Mononuclear cell (primary cell): ENCODE results near the gene FAM216B. TPM values are rescaled to one million over a fixed set of nuclear protein-coding genes. Genes with fewer than 3 reads are reported as not detected.
"Not testable (repeated sequence)": the region's sequence is repeated elsewhere in the genome, so short reads cannot be mapped to it uniquely, and the experiment has no call there.

Experiments used
- H3K27me3 ChIP-seq: 2 replicates; pipeline ENCODE4 v1.6.0; 2011; ENCODE audit warnings: low read length, control low read depth; ENCODE audit not compliant: insufficient read depth
- H3K4me1 ChIP-seq: 2 replicates; pipeline ENCODE4 v1.5.1; 2011; ENCODE audit warnings: mild to moderate bottlenecking, low read length, control low read depth; ENCODE audit not compliant: insufficient read depth
- H3K4me3 ChIP-seq: 2 replicates; pipeline ENCODE4 v1.5.1; 2011; ENCODE audit warnings: mild to moderate bottlenecking, low read length, moderate library complexity
- H3K9me3 ChIP-seq: 2 replicates; pipeline ENCODE4 v1.5.1; 2011; ENCODE audit warnings: low read depth, mild to moderate bottlenecking, control low read depth, low read length
- total RNA-seq: library from RNA; depleted of rRNA; stranded (reverse); fragments of >200 nt; gene quantifications from one replicate; pipeline ENCODE4 v1.2.3, GENCODE V29; 2012

Gene FAM216B
- total RNA-seq, 1 donor, result not detected

- H3K4me1 ChIP-seq, result no peaks in the 10 kb centered on the region
- no peaks in the 10 kb centered on the region for H3K9me3 ChIP-seq
- no peak overlapping the region for H3K4me3 ChIP-seq
- no peaks in the 10 kb centered on the region for H3K27me3 ChIP-seq
Measured at GRCh38 chr13:42760951-42761350, 20.4 kb upstream of the FAM216B start.

- Histone ChIP-seq H3K4me3 (no peak overlapping the region), H3K4me1 (no peaks in the 10 kb centered on the region)
Measured at GRCh38 chr13:42762251-42762650, 19.1 kb upstream of the FAM216B start.

GRCh38 chr13:42762917-42763316 lies 18.5 kb upstream of the FAM216B start:
- no peaks in the 10 kb centered on the region for H3K4me1 ChIP-seq
- no peaks in the 10 kb centered on the region for H3K27me3 ChIP-seq
- H3K4me3 ChIP-seq, result no peak overlapping the region
- no peaks in the 10 kb centered on the region for H3K9me3 ChIP-seq

More at GRCh38 chr13:42762251-42762650, 19.1 kb upstream of the FAM216B start:
- Histone ChIP-seq H3K9me3 (no peaks in the 10 kb centered on the region), H3K27me3 (no peaks in the 10 kb centered on the region)

GRCh38 chr13:42766016-42766415 lies 15.4 kb upstream of the FAM216B start:
- no peaks in the 10 kb centered on the region for H3K4me1 ChIP-seq
- H3K9me3 ChIP-seq, result no peaks in the 10 kb centered on the region
- H3K27me3 ChIP-seq, result no peaks in the 10 kb centered on the region
- H3K4me3 ChIP-seq, result no peak overlapping the region

GRCh38 chr13:42769650-42770049 lies 11.7 kb upstream of the FAM216B start:
- Histone ChIP-seq H3K9me3 (no peaks in the 10 kb centered on the region), H3K4me1 (no peaks in the 10 kb centered on the region), H3K4me3 (no peak overlapping the region), H3K27me3 (no peaks in the 10 kb centered on the region)

GRCh38 chr13:42776558-42776957 lies 4.8 kb upstream of the FAM216B start:
- H3K4me1 ChIP-seq, H3K9me3 ChIP-seq, H3K27me3 ChIP-seq, H3K4me3 ChIP-seq: not testable (repeated sequence)

GRCh38 chr13:42777467-42777866 lies 3.9 kb upstream of the FAM216B start:
- H3K4me3 ChIP-seq, result no peak overlapping the region
- H3K4me1 ChIP-seq, result no peaks in the 10 kb centered on the region

GRCh38 chr13:42780044-42780443 lies 1.3 kb upstream of the FAM216B start:
- Histone ChIP-seq H3K4me1 (no peaks in the 10 kb centered on the region), H3K9me3 (no peaks in the 10 kb centered on the region), H3K4me3 (no peak overlapping the region), H3K27me3 (no peaks in the 10 kb centered on the region)

More at GRCh38 chr13:42777467-42777866, 3.9 kb upstream of the FAM216B start:
- H3K9me3 ChIP-seq, result no peaks in the 10 kb centered on the region
- H3K27me3 ChIP-seq, result no peaks in the 10 kb centered on the region

- no peak overlapping the region for H3K4me3 ChIP-seq
- no peaks in the 10 kb centered on the region for H3K4me1 ChIP-seq
- H3K9me3 ChIP-seq, result no peaks in the 10 kb centered on the region
- no peaks in the 10 kb centered on the region for H3K27me3 ChIP-seq
Measured at GRCh38 chr13:42786715-42787114, 5.3 kb downstream of the FAM216B start.

- Histone ChIP-seq H3K9me3 (no peaks in the 10 kb centered on the region), H3K4me3 (no peak overlapping the region), H3K27me3 (no peaks in the 10 kb centered on the region), H3K4me1 (no peaks in the 10 kb centered on the region)
Measured at GRCh38 chr13:42788601-42789000, 7.2 kb downstream of the FAM216B start.

GRCh38 chr13:42792154-42792553 lies 10.8 kb downstream of the FAM216B start:
- no peak overlapping the region for H3K4me3 ChIP-seq

GRCh38 chr13:42794577-42795275 lies 13.3 kb downstream of the FAM216B start:
- Histone ChIP-seq H3K4me1 (no peaks in the 10 kb centered on the region), H3K9me3 (no peaks in the 10 kb centered on the region), H3K27me3 (no peaks in the 10 kb centered on the region), H3K4me3 (no peak overlapping the region)

More at GRCh38 chr13:42792154-42792553, 10.8 kb downstream of the FAM216B start:
- Histone ChIP-seq H3K4me1 (no peaks in the 10 kb centered on the region), H3K27me3 (no peaks in the 10 kb centered on the region), H3K9me3 (no peaks in the 10 kb centered on the region)

GRCh38 chr13:42795666-42796065 lies 14.3 kb downstream of the FAM216B start:
- H3K27me3 ChIP-seq, result no peaks in the 10 kb centered on the region
- H3K9me3 ChIP-seq, result no peaks in the 10 kb centered on the region
- H3K4me3 ChIP-seq, result no peak overlapping the region
- no peaks in the 10 kb centered on the region for H3K4me1 ChIP-seq

- no peak overlapping the region for H3K4me3 ChIP-seq
- no peaks in the 10 kb centered on the region for H3K9me3 ChIP-seq
- H3K27me3 ChIP-seq, result no peaks in the 10 kb centered on the region
- H3K4me1 ChIP-seq, result no peaks in the 10 kb centered on the region
Measured at GRCh38 chr13:42796747-42797356, 15.5 kb downstream of the FAM216B start.

- no peaks in the 10 kb centered on the region for H3K27me3 ChIP-seq
- no peaks in the 10 kb centered on the region for H3K9me3 ChIP-seq
- no peak overlapping the region for H3K4me3 ChIP-seq
- no peaks in the 10 kb centered on the region for H3K4me1 ChIP-seq
Measured at GRCh38 chr13:42798118-42798517, 16.7 kb downstream of the FAM216B start.

GRCh38 chr13:42800109-42800643 lies 18.8 kb downstream of the FAM216B start:
- no peaks in the 10 kb centered on the region for H3K27me3 ChIP-seq
- H3K4me1 ChIP-seq, result no peaks in the 10 kb centered on the region
- H3K4me3 ChIP-seq, result no peak overlapping the region
- H3K9me3 ChIP-seq, result no peaks in the 10 kb centered on the region
